Tongue (tissue), 2 donors: ENCODE results near the gene ZNF688. TPM values are rescaled to one million over a fixed set of nuclear protein-coding genes. Genes with fewer than 3 reads are reported as not detected.
"Not testable (repeated sequence)": the region's sequence is repeated elsewhere in the genome, so short reads cannot be mapped to it uniquely, and the experiment has no call there.

Experiments
- DNase-seq: peaks from one replicate; pipeline ENCODE4 v3.0.0-alpha.2; 2015
- total RNA-seq: library from RNA; depleted of rRNA; stranded (reverse); fragments of >200 nt; gene quantifications from one replicate; pipeline ENCODE4 v1.2.3, GENCODE V29; 2014

The ZNF688 gene
- total RNA-seq, 1 donor from 2014 or later = 4.5 TPM

DNA sequence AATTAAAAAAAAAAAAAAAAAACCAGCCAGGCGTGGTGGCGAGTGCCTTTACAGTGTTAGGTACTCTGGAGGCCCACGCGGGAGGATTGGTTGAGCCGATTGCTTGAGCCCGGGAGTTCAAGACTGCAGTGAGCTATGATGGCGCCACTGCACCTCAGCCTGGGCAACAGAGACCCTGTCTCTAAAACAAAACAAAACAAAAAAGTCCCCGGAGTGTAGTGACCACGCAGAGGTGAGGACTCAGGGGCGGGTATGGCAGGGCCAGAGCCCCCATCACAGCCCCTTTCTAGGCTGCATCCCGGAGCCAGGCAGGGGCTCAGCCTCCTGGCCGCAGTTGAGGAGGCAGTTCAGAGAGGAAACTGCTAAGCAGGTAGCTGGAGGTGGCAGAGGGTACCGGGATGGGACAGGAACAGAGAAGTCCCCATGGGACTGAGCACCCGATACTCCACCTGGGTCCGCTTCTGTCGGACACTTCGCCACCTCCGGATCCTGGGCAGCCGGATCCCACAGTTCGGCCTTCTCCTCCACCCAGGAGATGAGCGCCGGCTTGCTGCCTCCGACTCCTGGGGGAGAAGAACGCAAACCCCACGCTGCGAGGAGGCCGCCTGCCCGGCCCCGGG, 37.7 kb downstream of the ZNF688 start:
- no peak for DNase-seq

DNA sequence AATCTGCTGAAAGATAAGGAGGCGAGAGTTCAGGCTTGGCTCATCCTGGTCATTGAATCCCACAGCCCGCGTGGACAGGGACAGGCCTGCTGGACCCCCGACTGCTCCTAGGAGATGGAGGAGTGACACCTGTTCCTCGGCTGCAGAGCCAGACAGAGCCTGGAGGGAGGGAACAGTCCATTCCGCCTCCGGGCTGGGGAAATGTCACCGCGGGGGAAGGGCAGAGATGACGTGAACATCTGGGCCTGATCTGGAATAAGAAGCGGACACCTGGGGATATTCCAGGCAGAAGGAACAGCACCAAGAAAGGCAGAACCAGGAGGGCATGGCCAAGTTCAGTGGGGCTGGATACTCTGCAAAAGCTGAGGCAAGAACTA, 38.4 kb downstream of the ZNF688 start:
- no peak for DNase-seq

DNA sequence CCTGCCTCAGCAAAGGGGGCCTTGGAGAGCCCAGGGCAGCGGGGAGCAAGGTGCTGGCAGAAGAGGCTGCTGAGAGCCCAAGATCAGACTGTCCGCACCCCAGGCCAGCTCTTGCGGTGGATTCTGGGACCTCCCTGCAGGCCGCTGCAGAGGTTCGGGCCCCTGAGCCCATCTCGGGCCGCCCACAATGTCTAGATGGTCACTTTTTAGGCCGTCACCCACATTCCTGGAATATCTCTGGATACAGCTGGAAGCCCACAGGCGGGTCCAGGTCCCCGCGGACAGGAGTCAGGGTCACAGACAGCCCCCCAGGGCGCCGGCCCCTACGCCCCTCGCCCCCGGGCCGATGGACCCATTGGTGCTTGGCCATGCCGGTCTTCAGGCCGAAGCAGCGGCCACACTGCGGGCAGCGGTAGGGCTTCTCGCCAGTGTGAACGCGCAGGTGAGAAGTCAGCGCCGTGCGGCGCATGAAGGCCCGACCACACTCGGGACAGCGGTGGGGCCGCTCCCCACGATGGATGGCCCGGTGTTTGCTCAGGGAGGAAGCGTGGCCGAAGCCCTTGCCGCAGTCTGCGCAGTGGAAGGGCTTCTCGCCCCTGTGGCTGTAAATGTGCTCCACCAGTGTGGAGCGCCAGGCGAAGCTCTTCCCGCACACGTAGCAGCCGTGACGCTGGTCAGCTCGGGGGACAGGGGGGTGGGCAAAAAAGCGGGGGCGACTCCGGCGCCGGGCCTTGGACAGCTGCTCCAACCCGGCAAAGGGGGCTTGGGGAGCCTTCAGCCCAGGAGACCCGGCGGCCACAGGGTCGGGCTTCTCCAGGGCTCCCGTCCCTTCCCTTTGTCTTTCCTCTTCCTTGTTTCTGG, 39.0 kb downstream of the ZNF688 start:
- no peak for DNase-seq

DNA sequence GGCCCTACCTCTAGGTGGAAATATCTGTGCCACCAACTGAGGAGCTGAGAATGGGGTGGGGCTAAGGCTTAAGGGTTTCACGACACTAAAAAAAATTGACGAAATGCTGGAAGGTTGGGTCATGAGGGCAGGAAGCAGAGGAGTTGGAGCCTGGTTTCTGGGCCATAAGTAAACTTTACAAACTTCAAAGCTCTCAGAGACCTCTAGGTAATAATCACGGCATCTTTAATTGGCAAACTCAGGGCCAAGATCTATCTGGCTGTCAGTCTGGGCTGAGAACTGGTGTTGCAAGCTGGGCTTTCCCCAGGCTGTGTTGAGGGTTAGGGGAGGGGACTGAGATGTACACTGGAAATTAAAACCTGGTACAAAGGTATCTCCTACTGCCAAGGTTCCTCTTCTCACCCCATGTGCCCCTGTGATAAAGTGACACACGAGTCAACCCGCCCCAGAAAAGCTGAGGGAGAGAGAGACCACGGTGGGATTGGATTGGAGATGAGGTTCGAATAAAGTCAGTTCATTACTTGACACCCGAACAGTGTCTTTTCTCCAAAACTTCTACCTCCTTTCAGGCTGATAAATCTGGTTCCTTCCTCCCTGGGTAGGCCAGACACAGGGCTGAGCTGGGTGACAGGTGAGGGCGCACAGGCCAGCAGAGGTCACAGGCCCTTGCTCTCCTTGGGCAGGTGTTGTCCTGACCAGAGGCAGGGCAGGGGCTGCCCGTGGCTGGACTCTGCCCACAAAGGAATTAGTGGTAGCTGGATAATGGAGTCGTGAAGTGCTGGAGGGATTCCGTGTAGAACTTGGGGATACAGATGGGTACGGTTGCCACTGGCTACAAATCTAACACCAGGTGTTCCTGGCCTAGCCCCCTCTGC, 41.1 kb downstream of the ZNF688 start:
- no peak for DNase-seq

DNA sequence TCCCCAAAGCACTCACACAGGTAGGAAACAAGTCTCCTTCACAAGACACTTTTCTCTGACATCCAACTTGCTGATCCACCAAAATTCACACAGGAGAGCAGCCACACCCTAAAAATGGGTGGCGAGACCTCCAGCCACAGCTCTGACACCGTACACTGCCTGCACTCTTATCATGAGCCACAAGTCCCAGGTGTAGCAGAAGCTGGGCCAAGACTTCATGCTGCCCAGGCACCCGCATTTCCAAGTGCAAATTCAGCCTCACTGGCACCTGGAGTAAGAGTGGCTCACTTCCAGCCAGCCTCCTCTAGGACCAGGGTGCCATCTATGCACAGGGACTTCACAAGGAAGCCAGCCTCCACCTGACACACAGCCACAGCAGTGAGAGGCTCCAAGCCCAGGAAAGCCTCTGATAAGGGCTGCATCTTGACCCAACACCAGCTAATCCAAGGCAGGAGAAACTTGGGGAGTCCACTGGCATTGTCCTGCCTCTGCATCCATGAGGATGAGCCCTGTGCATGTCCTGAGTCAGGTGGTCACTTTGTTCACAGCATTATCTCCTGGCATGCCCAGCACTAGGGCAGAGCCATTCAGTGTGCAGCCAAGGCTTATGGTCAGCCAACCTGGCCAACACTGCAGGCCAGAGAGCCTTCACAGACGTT, 42.6 kb downstream of the ZNF688 start:
- DNase-seq = no peak

DNA sequence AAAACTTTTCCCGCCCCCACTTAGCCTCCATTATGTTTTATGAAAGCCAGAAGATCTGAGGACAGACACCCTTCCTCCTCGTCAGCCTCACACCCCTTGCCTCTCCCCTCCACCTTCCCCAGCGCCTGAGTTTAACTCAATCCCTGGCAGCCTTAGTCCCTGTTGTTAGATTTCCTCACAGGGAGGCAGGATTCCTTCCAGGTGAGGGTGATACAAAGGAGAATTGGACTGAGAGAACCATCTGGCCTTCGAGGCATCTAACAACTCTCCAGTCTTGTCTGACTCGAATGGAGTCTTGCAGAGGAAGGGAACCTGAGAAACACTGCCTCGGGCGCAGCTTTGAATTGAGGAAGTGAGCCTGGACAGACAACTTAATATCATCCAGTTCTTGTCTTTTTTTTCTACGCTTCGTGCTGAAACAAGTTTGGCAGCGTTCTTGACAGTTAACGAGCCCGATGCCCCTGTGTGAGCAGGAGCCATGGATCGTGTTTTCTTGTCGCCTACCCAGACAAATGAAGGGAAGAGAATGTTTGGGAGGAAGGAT, 43.8 kb downstream of the ZNF688 start:
- peak; percentile 75 for DNase-seq

DNA sequence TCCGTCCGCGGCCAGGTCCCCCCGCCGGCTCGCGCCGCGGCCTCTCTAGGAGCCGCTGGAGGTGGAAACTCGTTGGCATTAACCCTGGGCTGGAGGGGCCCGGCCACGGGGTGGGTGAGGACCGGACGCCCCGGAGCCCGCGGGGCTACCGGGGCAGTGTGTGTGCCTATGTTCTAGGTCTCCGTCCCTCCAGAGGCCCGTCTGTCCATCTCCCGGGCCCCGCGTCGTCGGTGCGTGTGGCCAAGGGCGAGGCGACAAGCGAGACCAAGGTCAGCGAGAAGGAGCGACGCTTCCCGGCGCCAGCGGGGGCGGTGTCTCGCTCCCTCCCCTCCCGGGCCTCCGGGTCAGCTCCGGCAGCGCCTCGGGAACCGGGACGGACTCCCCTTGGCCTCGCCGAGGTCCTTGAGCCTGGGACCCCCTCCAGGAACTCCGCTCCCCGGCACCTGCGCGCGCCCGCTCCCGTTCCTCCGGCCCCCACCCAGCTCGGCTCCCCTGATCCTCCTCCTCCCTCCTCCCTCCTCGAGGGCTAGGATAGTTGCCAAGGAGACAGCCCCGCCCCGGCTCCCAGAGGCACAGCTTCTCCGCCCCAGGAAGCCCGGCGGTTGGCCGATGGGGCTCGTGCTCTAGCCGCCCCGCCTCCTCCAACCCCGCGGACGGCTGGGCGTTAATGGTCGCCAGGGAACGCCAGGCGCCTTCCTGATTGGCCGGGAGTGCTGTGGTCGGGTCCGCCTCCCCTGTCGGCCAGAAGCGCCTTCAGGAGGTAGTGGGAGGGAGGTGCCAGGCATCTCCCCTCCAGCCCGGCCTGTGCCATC, 44.5 kb downstream of the ZNF688 start:
- DNase-seq = peak; percentile 99

DNA sequence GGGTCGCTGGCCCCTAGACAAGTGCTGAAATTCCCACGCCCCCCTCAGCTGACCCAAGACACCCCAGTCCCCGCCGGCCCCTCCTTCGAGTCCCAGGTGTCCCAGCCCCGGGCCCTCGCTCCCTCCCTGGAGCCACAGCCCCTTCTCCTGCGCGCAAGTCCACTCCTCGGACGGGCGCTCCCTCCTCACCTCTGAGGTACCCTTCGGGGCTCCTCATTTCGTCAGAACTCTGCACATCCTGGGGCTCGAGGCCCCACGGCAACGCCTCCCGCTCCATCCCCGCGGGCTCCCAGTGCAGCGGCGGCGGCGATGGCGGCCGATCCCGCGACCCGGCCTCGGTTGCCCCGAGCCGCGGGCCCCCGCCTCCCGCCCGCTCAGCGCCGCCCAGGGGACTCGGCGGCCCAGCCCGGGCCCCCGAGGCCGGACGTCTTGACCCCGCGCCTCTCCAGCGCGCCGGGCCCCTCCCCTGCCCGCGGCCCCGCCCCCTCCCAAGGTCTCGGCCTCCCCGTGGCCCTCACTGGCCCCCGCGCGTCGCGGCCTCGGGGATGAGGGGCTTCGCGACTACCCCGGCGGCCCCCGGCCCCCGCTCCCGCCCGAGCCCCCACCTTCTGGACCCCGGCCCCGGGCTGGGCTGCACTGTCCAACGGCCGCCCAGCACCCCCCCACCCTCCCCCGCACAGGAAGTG, 45.2 kb downstream of the ZNF688 start, which contains the start of gene ZNF768:
TSS of gene ZNF768 (minus strand) at position 430 of the 686 bp plus-strand sequence. CDS start at position 277, 153 bp downstream.
- peak; percentile 23 for DNase-seq

DNA sequence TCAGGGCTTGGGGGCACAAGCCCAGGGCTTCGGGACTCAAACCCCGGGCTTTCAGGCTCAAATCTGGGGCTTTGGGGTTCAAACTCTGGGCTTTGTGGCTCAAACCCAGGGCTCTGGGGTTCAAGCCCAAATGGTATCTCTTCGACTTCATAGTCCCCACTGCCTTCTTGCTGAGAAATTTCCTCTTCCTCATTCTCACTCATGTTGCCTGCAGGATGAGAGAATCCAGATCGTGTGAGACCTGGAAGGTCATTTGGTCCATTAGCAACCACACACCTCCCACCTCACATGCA, 45.7 kb downstream of the ZNF688 start:
- DNase-seq = no peak

DNA sequence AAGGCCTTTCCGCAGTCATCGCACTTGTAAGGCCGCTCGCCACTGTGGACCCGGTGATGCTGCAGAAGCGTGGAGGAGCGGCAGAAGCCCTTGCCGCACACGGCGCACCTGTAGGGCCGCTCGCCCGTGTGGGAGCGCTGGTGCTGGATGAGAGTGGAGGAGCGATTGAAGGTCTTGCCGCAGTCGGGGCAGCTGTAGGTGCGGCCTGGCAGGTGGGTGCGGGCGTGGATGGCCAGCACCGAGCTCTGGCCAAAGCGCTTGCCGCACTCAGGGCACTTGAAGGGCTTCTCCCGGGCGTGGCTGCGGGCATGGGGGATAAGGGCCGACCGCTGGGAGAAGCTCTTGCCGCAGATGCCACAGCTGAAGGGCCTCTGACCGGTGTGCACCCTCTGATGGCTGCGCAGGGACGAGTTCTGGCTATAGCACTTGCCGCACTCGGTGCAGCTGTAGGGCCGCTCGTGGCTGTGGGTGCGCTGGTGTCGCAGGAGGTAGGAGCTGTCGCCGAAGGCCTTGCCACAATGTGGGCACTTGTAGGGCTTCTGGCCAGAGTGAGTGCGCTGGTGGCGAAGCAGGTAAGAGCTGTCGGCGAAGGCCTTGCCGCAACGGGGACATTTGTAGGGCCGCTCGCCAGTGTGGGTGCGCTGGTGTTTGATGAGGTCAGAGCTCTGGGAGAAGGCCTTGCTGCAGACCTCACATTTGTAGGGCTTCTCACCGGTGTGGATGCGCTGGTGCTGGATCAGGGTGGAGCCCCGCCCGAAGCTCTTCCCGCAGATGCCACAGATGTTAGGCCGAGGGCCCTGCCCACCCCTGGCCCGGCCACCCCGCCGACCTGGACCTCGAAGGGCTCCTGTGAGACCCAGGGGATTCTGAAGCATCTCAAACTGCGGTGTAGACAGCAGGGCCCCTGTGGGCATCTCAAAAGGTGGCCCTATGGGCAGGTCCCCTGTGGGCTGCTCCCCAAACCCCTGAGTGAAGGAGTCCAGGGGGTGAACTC, 46.6 kb downstream of the ZNF688 start:
- no peak for DNase-seq

DNA sequence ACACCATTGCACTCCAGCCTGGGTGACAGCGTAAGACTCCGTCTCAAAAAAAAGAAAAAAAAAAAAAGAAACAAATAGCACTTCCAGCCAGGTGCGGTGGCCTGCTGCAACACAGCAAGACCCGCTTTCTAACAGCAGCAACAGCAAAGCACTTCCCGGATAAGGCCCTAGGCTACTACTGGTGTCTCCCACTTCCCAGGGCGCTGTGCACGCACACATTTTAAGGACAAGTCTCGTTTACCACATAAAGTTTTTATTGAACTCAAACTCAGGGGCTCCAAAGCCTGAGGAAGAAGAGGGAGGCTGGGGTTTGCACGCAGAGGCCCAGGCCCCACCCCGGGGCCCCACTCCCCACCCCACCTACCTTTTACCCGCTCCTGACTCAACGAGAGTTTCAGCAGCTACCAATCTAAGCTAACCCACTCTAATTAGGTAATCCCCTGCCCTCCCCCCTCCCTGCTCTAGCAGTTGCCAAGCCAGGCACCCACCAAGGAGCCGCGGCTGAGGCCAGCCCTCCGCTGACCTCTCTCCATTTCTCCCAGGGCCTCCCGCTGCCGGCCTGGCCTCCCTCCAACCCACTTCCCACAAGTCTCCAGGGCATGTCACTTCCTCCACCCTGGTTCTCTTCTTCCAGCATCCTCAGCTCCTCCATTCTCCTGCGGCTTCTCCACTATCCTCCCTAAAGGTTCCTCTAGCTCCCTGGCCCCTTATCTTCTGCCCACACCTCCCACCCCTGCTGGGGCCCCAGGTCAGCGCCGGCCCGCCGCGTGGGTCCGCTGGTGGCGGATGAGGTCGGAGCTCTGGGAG, 47.5 kb downstream of the ZNF688 start:
- DNase-seq = no peak

DNA sequence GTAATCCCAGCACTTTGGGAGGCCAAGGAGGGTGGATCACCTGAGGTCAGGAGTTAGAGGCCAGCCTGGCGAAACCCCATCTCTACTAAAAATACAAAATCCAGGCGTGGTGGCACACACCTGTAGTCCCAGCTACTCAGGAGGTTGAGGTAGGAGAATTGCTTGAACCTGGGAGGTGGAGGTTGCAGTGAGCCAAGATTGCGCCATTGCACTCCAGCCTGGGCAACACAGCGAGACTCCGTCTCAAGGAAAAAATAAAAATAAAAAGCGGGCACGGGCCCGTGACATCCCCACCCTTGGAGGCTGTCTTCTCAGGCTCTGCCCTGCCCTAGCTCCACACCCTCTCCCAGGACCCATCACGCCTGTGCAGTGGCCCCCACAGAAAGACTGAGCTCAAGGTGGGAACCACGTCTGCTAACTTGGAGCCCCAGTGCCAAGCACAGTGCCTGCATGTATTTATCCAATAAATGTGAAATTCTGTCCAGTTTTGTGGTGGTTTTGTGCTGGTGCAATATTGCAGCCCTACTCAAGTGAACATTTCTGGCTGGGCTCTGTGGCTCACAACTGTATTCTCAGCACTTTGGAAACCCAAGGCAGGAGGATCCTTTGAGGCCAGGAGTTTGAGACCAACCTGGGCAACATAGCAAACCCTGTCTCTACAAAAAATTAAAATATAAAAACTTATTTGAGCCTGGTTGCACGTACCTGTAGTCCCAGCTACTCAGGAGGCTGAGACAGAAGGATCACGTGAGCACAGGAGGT, 48.6 kb downstream of the ZNF688 start:
- not testable (repeated sequence) for DNase-seq

DNA sequence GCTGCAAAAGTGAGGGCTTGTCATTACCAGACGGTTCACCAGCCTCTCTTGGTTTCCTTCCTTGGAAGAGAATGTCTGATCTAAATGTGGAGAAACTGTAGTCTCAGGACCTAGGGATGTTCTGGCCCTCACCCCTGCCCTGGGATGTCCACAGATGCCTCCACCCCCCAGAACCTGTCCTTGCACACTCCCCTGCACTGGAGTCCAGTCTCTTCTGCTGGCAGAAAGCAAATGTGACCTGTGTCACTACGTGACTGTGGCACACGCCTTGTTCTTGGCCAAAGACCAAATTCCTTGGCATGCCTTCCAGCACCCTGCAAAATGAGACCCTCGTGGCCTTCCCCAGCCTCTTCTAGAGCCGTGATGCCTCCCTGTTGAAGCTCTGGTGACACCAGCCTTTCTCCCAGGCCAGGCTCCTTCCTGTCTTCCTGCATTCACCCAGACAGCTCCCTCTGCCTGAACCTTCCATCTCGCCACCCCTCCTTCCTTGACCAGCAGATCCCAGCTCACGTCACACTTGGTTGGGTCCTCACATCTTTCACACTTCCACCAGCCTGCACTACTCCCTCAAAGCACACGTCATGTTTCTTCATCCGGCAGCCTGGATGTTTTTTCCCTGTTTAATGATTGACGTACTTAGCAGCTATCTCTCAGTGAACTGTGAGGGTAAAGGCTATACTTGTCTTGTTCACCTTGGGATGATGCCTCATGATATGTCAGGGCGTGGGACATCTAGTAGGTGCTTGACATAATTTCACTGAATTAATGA, 49.5 kb downstream of the ZNF688 start:
- no peak for DNase-seq

DNA sequence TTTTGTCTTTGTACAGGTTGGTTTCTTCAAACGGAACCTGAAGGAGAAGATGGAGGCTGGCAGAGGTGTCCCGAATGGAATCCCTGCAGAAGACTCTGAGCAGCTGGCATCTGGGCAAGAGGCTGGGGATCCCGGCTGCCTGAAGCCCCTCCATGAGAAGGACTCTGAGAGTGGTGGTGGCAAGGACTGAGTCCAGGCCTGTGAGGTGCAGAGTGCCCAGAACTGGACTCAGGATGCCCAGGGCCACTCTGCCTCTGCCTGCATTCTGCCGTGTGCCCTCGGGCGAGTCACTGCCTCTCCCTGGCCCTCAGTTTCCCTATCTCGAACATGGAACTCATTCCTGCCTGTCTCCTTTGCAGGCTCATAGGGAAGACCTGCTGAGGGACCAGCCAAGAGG, 50.0 kb downstream of the ZNF688 start:
- DNase-seq = no peak
